ENCODE measurements around the gene STRN4.

GRCh38 chr19:46739290-46739771 lies 6.9 kb downstream of the STRN4 start:
- TF ChIP-seq POLR2A (IDR thresholded peaks at IDR 0.05; ENCODE audit: low read depth, low read length) (no peak), POU2F2 (IDR thresholded peaks at IDR 0.05; ENCODE audit: low read depth, low read length) (no peak), TAF1 (IDR thresholded peaks at IDR 0.05; ENCODE audit: low read depth, low read length) (no peak)

Measured in GM12891 (cell line).